HepG2 (cell line): ENCODE data around the gene PCYT2. TPM values are rescaled to one million over a fixed set of nuclear protein-coding genes. Genes with fewer than 3 reads are reported as not detected.

ENCODE experiments used
- DR1 ChIP-seq: sonication (generic); formaldehyde crosslinking; IDR thresholded peaks from 2 replicates; pipeline ENCODE4 v1.8.0; 2021; ENCODE audit warnings: mild to moderate bottlenecking, missing genetic modification reagents, inconsistent platforms
- SNAPC2 ChIP-seq: sonication (generic); formaldehyde crosslinking; IDR thresholded peaks from 2 replicates; pipeline ENCODE4 v1.8.1; 2022; ENCODE audit warnings: mild to moderate bottlenecking, missing genetic modification reagents
- polyA plus RNA-seq, 8 experiments: library from polyadenylated mRNA; depleted of rRNA in 3 of 8; stranded (reverse) in 7 of 8; unstranded in 1 of 8; fragments of >200 nt; fragmentation: Illumina TruSeq in 4 of 8; extraction: Trizol in 4 of 8; gene quantifications; 2 replicates each; pipeline versions ENCODE4 v1.2.1 to v1.2.3, GENCODE V29; 2011 to 2016; ENCODE audit warnings: low read depth in 4 of 8, missing spikeins in 1 of 8, mixed read lengths in 1 of 8; ENCODE audit not compliant: insufficient read depth in 1 of 8
- total RNA-seq, 5 experiments: library from RNA; depleted of rRNA; stranded (reverse); fragments of >200 nt; fragmentation: Illumina TruSeq; extraction: Trizol; gene quantifications; 2 replicates each; pipeline ENCODE4 v1.2.3, GENCODE V29; 2016; ENCODE audit warnings: low read depth in 1 of 5
- TF ChIP-seq, protein P1 (sequence below): sonication (generic); formaldehyde crosslinking; IDR thresholded peaks from 2 replicates; pipeline ENCODE4 v1.5.0; 2020; ENCODE audit warnings: mild to moderate bottlenecking, missing genetic modification reagents, borderline replicate concordance
- TF ChIP-seq, protein P2 (sequence below): sonication (generic); formaldehyde crosslinking; IDR thresholded peaks from 2 replicates; pipeline ENCODE4 v1.4.0; 2020; ENCODE audit warnings: missing genetic modification reagents, borderline replicate concordance

The PCYT2 gene
- total and polyA plus RNA-seq, 2 of the 13 experiments (the other 11 are each of a cell fraction or from before 2014, with no cell fraction given), result 147 to 297 TPM

DNA sequence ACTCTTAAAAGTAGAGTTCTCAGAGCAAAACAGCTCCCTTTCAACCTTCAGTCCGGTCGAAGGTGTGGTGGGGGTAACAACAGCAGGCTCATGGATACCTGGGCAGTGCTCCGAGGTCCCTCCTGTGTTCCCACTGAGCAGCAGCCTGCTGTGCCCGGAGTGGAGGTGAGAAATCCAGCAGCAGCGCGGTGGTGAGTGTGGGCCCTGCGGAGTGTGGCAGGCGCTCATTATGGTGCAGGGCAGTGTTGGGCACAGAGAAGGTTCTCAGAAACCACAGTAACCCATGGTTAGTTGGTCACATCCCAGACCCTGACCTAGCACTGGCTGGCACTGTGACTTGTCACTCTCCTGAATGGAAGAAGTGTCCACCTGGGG is 45.9 kb downstream of the PCYT2 start (continued):
- TF ChIP-seq, protein P1, sequence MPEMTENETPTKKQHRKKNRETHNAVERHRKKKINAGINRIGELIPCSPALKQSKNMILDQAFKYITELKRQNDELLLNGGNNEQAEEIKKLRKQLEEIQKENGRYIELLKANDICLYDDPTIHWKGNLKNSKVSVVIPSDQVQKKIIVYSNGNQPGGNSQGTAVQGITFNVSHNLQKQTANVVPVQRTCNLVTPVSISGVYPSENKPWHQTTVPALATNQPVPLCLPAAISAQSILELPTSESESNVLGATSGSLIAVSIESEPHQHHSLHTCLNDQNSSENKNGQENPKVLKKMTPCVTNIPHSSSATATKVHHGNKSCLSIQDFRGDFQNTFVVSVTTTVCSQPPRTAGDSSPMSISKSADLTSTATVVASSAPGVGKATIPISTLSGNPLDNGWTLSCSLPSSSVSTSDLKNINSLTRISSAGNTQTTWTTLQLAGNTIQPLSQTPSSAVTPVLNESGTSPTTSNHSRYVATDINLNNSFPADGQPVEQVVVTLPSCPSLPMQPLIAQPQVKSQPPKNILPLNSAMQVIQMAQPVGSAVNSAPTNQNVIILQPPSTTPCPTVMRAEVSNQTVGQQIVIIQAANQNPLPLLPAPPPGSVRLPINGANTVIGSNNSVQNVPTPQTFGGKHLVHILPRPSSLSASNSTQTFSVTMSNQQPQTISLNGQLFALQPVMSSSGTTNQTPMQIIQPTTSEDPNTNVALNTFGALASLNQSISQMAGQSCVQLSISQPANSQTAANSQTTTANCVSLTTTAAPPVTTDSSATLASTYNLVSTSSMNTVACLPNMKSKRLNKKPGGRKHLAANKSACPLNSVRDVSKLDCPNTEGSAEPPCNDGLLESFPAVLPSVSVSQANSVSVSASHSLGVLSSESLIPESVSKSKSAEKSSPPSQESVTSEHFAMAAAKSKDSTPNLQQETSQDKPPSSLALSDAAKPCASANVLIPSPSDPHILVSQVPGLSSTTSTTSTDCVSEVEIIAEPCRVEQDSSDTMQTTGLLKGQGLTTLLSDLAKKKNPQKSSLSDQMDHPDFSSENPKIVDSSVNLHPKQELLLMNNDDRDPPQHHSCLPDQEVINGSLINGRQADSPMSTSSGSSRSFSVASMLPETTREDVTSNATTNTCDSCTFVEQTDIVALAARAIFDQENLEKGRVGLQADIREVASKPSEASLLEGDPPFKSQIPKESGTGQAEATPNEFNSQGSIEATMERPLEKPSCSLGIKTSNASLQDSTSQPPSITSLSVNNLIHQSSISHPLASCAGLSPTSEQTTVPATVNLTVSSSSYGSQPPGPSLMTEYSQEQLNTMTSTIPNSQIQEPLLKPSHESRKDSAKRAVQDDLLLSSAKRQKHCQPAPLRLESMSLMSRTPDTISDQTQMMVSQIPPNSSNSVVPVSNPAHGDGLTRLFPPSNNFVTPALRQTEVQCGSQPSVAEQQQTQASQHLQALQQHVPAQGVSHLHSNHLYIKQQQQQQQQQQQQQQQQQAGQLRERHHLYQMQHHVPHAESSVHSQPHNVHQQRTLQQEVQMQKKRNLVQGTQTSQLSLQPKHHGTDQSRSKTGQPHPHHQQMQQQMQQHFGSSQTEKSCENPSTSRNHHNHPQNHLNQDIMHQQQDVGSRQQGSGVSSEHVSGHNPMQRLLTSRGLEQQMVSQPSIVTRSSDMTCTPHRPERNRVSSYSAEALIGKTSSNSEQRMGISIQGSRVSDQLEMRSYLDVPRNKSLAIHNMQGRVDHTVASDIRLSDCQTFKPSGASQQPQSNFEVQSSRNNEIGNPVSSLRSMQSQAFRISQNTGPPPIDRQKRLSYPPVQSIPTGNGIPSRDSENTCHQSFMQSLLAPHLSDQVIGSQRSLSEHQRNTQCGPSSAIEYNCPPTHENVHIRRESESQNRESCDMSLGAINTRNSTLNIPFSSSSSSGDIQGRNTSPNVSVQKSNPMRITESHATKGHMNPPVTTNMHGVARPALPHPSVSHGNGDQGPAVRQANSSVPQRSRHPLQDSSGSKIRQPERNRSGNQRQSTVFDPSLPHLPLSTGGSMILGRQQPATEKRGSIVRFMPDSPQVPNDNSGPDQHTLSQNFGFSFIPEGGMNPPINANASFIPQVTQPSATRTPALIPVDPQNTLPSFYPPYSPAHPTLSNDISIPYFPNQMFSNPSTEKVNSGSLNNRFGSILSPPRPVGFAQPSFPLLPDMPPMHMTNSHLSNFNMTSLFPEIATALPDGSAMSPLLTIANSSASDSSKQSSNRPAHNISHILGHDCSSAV (CRISPR knock-in tag), result no peak
- TF ChIP-seq SNAPC2 (no peak), DR1 (no peak)
- TF ChIP-seq, protein P2, sequence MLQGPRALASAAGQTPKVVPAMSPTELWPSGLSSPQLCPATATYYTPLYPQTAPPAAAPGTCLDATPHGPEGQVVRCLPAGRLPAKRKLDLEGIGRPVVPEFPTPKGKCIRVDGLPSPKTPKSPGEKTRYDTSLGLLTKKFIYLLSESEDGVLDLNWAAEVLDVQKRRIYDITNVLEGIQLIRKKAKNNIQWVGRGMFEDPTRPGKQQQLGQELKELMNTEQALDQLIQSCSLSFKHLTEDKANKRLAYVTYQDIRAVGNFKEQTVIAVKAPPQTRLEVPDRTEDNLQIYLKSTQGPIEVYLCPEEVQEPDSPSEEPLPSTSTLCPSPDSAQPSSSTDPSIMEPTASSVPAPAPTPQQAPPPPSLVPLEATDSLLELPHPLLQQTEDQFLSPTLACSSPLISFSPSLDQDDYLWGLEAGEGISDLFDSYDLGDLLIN (CRISPR knock-in tag), result no peak
